ENCODE data around the gene GABRD. TPM values are rescaled to one million over a fixed set of nuclear protein-coding genes. Genes with fewer than 3 reads are reported as not detected.

The GABRD gene
- total RNA-seq, 1 donor from 2014 or later: not detected

DNA sequence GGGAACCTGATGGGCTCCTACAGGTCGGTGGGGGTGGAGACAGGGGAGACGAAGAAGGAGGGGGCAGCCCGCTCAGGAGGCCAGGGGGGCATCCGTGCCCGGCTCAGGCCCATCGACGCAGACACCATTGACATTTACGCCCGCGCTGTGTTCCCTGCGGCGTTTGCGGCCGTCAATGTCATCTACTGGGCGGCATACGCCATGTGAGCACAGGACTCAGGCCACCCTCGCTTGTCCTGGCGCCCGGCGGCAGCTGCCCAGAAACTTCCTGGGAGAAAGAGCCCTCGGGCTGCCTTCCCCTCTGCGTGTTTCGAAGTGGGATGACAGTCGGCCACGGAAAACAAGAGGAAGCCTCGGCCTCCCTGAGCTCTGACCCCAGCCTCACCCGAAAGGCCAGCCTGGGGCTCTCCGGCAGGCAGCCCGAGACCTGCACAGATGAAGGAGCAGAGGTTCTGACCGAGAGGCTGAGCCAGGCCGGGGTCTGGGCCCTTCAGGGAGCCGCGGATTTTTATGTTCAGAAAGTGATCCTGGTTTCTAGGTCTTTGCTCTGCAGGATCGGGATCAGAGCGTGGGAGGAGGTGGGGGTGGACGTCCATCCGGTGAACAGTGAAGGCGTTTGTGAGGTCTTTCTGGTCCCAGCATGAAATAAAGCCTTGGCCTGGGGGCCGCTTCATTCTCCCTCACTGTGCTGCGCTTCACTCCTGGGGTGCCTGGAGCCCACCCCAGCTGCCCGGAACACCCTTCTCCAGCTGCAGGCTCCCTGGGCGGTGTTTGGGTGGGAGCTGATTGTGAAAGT, 11.1 kb downstream of the GABRD start:
- TF ChIP-seq, protein P1, sequence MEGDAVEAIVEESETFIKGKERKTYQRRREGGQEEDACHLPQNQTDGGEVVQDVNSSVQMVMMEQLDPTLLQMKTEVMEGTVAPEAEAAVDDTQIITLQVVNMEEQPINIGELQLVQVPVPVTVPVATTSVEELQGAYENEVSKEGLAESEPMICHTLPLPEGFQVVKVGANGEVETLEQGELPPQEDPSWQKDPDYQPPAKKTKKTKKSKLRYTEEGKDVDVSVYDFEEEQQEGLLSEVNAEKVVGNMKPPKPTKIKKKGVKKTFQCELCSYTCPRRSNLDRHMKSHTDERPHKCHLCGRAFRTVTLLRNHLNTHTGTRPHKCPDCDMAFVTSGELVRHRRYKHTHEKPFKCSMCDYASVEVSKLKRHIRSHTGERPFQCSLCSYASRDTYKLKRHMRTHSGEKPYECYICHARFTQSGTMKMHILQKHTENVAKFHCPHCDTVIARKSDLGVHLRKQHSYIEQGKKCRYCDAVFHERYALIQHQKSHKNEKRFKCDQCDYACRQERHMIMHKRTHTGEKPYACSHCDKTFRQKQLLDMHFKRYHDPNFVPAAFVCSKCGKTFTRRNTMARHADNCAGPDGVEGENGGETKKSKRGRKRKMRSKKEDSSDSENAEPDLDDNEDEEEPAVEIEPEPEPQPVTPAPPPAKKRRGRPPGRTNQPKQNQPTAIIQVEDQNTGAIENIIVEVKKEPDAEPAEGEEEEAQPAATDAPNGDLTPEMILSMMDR (IDR thresholded peaks at IDR 0.05): no peak
- peaks cover 27% of the 10 kb centered on the region for H3K27me3 Mint-ChIP-seq (ENCODE audit: low read depth)
- no peaks in the 10 kb centered on the region for H3K36me3 Mint-ChIP-seq (ENCODE audit: low read depth)
- H3K27ac Mint-ChIP-seq (ENCODE audit: unreplicated experiment): no peak overlapping the region
- DNase-seq (ENCODE audit: low spot score): no peak
- H3K9me3 Mint-ChIP-seq (ENCODE audit: low read depth): no peaks in the 10 kb centered on the region
- H3K4me1 Mint-ChIP-seq (ENCODE audit: low read depth): no peaks in the 10 kb centered on the region
- H3K4me3 Mint-ChIP-seq (ENCODE audit: unreplicated experiment): no peak overlapping the region

DNA sequence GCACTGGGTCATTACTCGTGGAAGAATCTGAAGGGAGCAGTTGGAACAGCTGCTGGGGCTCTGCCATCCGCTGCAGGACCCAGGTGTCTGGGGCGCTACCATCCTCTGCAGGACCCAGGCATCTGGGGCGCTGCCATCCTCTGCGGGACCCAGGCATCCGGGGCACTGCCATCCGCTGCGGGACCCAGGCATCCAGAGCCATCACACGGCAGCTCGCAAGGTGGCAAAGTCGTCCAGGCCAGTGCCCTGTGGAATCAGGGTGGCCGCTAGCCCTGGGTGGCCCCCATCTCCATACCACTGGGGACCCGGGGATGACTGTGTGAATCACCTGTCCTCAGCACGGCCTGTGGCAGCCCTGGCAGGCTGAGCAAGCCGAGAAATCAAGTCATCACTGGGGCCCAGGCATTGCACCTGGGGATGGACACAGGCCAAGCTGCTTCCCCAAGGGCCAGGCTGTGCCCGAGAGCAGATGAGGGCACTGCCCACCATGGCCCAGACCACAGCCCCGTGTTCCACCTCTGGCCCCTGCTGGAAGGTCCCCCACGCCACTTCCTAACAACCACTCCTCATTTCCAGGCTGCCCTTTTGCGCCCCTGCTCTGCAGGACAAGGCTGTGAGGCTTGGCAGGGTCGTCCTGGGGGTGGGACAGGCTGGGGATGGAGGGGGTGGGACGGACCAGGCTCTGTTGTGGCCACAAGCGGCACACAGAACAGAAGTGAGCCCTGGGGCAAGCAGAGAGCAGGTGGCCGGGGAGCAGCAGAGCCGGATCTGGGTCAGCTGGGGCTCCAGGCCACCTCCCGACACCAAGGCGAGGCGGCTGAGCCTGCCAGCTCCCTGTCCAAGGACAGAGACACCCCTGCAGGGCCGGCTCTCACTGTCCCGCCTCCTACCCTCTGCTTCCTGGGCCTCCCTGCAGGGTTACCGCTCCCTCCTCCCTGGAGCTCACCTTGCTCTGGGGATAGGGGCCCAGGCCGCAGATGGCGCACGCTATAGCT, 12.7 kb downstream of the GABRD start:
- TF ChIP-seq, protein P1 (IDR thresholded peaks at IDR 0.05): no peak
- Mint-ChIP-seq H3K4me1 (ENCODE audit: low read depth) (no peaks in the 10 kb centered on the region), H3K27me3 (ENCODE audit: low read depth) (peaks cover 24% of the 10 kb centered on the region), H3K9me3 (ENCODE audit: low read depth) (no peaks in the 10 kb centered on the region), H3K27ac (ENCODE audit: unreplicated experiment) (no peak overlapping the region), H3K36me3 (ENCODE audit: low read depth) (no peaks in the 10 kb centered on the region), H3K4me3 (ENCODE audit: unreplicated experiment) (no peak overlapping the region)
- DNase-seq (ENCODE audit: low spot score): no peak

DNA sequence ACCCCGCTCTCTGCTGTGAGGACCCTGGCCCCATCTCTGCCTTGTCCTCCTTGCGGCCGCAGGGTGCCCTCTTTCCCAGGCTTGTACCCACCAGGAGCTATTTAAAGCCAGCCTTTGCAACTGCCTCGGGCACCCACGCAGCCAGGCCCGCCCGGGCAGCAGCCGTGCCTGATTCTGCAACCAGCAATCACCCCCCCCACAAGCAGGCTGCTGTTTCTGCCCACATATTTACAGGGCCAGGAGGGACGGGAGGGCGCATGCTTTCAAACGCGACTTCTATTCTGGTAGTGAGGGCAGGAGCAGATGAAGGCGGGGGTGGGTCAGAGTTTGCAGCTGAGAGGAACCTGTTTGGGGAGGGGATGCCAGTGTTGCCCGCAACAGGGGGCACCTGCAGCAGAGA, 13.6 kb downstream of the GABRD start:
- no peaks in the 10 kb centered on the region for H3K36me3 Mint-ChIP-seq (ENCODE audit: low read depth)
- H3K4me1 Mint-ChIP-seq (ENCODE audit: low read depth): no peaks in the 10 kb centered on the region
- TF ChIP-seq, protein P1 (IDR thresholded peaks at IDR 0.05): no peak
- H3K27ac Mint-ChIP-seq (ENCODE audit: unreplicated experiment): no peak overlapping the region
- H3K27me3 Mint-ChIP-seq (ENCODE audit: low read depth): peaks cover 19% of the 10 kb centered on the region
- H3K9me3 Mint-ChIP-seq (ENCODE audit: low read depth): no peaks in the 10 kb centered on the region
- no peak overlapping the region for H3K4me3 Mint-ChIP-seq (ENCODE audit: unreplicated experiment)
- no peak for DNase-seq (ENCODE audit: low spot score)

DNA sequence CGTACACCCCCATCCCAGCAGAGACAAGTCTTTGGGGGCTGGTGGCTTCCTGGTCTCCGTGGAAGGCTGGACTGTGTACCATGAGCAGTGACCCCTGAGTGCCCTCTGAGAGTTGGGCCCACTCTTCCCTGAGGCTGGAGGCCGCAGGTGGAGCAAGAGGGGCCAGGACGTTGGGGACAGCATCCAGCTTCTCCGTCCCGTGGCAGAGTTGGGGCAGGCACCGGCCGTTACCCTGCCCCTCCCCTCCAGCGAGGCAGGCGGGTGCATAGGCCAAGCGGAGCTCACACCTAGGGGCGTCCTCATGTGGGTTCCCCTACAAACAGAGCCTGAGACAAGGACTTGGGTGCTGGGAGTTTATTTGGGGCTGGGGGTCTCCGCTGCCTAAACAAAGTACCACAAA, 14.0 kb downstream of the GABRD start:
- H3K4me1 Mint-ChIP-seq (ENCODE audit: low read depth): no peaks in the 10 kb centered on the region
- peaks cover 21% of the 10 kb centered on the region for H3K27me3 Mint-ChIP-seq (ENCODE audit: low read depth)
- no peak for DNase-seq (ENCODE audit: low spot score)
- H3K27ac Mint-ChIP-seq (ENCODE audit: unreplicated experiment): no peak overlapping the region
- peaks cover 2% of the 10 kb centered on the region for H3K9me3 Mint-ChIP-seq (ENCODE audit: low read depth)
- H3K4me3 Mint-ChIP-seq (ENCODE audit: unreplicated experiment): no peak overlapping the region
- TF ChIP-seq, protein P1 (IDR thresholded peaks at IDR 0.05): no peak
- H3K36me3 Mint-ChIP-seq (ENCODE audit: low read depth): peaks cover 1% of the 10 kb centered on the region

DNA sequence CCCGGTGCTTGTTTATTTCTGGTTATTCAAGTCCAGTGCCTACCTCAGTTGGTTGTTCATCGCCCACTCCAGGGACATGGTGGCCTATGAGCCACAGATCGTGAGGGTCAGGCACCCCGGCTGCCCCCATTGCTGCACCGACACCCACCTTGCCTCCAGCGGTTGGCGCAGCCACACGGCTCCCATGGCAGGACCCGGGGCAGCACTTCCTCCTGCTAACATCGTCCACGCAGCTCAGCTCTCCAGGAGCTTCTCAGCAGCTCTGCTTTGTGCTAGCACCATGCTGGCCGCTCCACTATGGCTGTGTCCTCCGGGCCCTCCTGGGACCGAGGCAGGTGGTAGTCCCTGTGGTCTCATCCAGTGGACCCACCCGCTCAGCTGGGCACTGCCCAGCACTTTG, 17.1 kb downstream of the GABRD start:
- Mint-ChIP-seq H3K9me3 (ENCODE audit: low read depth) (peaks cover 6% of the 10 kb centered on the region), H3K36me3 (ENCODE audit: low read depth) (peaks cover 2% of the 10 kb centered on the region), H3K27ac (ENCODE audit: unreplicated experiment) (no peak overlapping the region), H3K4me1 (ENCODE audit: low read depth) (no peaks in the 10 kb centered on the region), H3K27me3 (ENCODE audit: low read depth) (peaks cover 23% of the 10 kb centered on the region), H3K4me3 (ENCODE audit: unreplicated experiment) (no peak overlapping the region)
- DNase-seq (ENCODE audit: low spot score): no peak
- TF ChIP-seq, protein P1 (IDR thresholded peaks at IDR 0.05): no peak
